Measurements from ENCODE around the gene THNSL1.

The THNSL1 gene

GRCh38 chr10:24988831-24989640 lies 27.4 kb upstream of the THNSL1 start:
- TF ChIP-seq, protein P1, sequence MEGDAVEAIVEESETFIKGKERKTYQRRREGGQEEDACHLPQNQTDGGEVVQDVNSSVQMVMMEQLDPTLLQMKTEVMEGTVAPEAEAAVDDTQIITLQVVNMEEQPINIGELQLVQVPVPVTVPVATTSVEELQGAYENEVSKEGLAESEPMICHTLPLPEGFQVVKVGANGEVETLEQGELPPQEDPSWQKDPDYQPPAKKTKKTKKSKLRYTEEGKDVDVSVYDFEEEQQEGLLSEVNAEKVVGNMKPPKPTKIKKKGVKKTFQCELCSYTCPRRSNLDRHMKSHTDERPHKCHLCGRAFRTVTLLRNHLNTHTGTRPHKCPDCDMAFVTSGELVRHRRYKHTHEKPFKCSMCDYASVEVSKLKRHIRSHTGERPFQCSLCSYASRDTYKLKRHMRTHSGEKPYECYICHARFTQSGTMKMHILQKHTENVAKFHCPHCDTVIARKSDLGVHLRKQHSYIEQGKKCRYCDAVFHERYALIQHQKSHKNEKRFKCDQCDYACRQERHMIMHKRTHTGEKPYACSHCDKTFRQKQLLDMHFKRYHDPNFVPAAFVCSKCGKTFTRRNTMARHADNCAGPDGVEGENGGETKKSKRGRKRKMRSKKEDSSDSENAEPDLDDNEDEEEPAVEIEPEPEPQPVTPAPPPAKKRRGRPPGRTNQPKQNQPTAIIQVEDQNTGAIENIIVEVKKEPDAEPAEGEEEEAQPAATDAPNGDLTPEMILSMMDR (IDR thresholded peaks at IDR 0.05; ENCODE audit: borderline replicate concordance, insufficient read depth, low read depth, low read length), result no peak

DNA sequence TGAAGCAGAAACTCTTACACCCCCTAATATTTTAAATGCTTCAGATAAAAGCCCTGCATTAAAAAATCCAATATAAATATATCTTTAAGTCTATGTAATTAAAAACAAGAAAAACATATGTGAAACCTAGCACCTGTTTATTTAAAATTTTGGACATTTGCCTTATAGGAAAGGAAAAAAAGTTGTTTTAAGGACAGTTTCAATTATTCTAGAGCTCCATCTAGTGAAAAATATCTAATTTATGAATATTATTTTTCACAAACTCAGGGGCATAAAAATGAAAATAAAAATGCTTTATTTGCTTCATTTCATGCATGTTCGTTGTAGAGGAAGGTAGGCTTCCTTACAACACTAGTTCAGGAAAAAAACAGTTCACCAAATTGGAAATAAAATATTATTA lies 26.5 kb upstream of the THNSL1 start:
- TF ChIP-seq, protein P1 (IDR thresholded peaks at IDR 0.05; ENCODE audit: borderline replicate concordance, insufficient read depth, low read depth, low read length), result no peak
- no peak overlapping the region for H3K4me3 ChIP-seq (ENCODE audit: low read depth, low read length)

More at GRCh38 chr10:24988831-24989640, 27.4 kb upstream of the THNSL1 start:
- no peak overlapping the region for H3K4me3 ChIP-seq (ENCODE audit: low read depth, low read length)

GRCh38 chr10:24991298-24991697 lies 25.1 kb upstream of the THNSL1 start:
- H3K4me3 ChIP-seq (ENCODE audit: low read depth, low read length), result no peak overlapping the region
- TF ChIP-seq, protein P1 (IDR thresholded peaks at IDR 0.05; ENCODE audit: borderline replicate concordance, insufficient read depth, low read depth, low read length), result no peak

GRCh38 chr10:24992512-24993133 lies 23.8 kb upstream of the THNSL1 start:
- H3K4me3 ChIP-seq (ENCODE audit: low read depth, low read length), result no peak overlapping the region
- TF ChIP-seq, protein P1 (IDR thresholded peaks at IDR 0.05; ENCODE audit: borderline replicate concordance, insufficient read depth, low read depth, low read length), result no peak

- no peak overlapping the region for H3K4me3 ChIP-seq (ENCODE audit: low read depth, low read length)
- TF ChIP-seq, protein P1 (IDR thresholded peaks at IDR 0.05; ENCODE audit: borderline replicate concordance, insufficient read depth, low read depth, low read length), result no peak
Observed at GRCh38 chr10:24993237-24993958, 23.0 kb upstream of the THNSL1 start.

GRCh38 chr10:24995072-24995471 lies 21.3 kb upstream of the THNSL1 start:
- TF ChIP-seq, protein P1 (IDR thresholded peaks at IDR 0.05; ENCODE audit: borderline replicate concordance, insufficient read depth, low read depth, low read length), result no peak
- H3K4me3 ChIP-seq (ENCODE audit: low read depth, low read length), result no peak overlapping the region
